ENCODE data around the gene E4F1.

E4F1 gene

GRCh38 chr16:2223221-2223941, at the start of gene E4F1:
Gene E4F1 (plus strand): TSS chr16:2223591. CDS start chr16:2223614, 23 bp downstream.
- FAIRE-seq, result peak; percentile 96

GRCh38 chr16:2173916-2174315, 49.5 kb upstream of the E4F1 start:
- FAIRE-seq, result no peak

- FAIRE-seq, result no peak
These were observed 48.8 kb upstream of the E4F1 start for GRCh38 chr16:2174396-2175131.

GRCh38 chr16:2175454-2175853, 47.9 kb upstream of the E4F1 start:
- FAIRE-seq, result no peak

GRCh38 chr16:2176047-2176446, 47.3 kb upstream of the E4F1 start:
- FAIRE-seq, result no peak

GRCh38 chr16:2177101-2177500, 46.3 kb upstream of the E4F1 start:
- FAIRE-seq, result no peak

- FAIRE-seq, result no peak
These were observed 45.8 kb upstream of the E4F1 start for GRCh38 chr16:2177561-2177960.

GRCh38 chr16:2178321-2179106, 44.9 kb upstream of the E4F1 start:
- no peak for FAIRE-seq

GRCh38 chr16:2179107-2179501, 44.3 kb upstream of the E4F1 start:
- no peak for FAIRE-seq

GRCh38 chr16:2179576-2179975, 43.8 kb upstream of the E4F1 start:
- FAIRE-seq, result no peak

GRCh38 chr16:2180461-2180860, 42.9 kb upstream of the E4F1 start:
- FAIRE-seq, result no peak

- FAIRE-seq, result no peak
These were observed 42.1 kb upstream of the E4F1 start for GRCh38 chr16:2180962-2181923.

- no peak for FAIRE-seq
These were observed 41.4 kb upstream of the E4F1 start for GRCh38 chr16:2181952-2182351.

GRCh38 chr16:2183671-2184070, 39.7 kb upstream of the E4F1 start:
- FAIRE-seq, result no peak

- no peak for FAIRE-seq
These were observed 39.0 kb upstream of the E4F1 start for GRCh38 chr16:2184346-2184745.

- FAIRE-seq, result no peak
These were observed 38.4 kb upstream of the E4F1 start for GRCh38 chr16:2184962-2185361.

GRCh38 chr16:2186064-2186463, 37.3 kb upstream of the E4F1 start:
- no peak for FAIRE-seq

- no peak for FAIRE-seq
These were observed 36.9 kb upstream of the E4F1 start for GRCh38 chr16:2186505-2186904.

- FAIRE-seq, result no peak
These were observed 36.2 kb upstream of the E4F1 start for GRCh38 chr16:2187212-2187611.

GRCh38 chr16:2188395-2188794, 35.0 kb upstream of the E4F1 start:
- no peak for FAIRE-seq

- FAIRE-seq, result no peak
These were observed 34.0 kb upstream of the E4F1 start for GRCh38 chr16:2189252-2189893.

All from G401.6 (cell line).